Heart left ventricle (tissue), 16 donors: ENCODE measurements around the gene DPH3. TPM values are rescaled to one million over a fixed set of nuclear protein-coding genes. Genes with fewer than 3 reads are reported as not detected.

Source experiments
- ATAC-seq, 4 donors: fragments of 200-7000 bp; cut with Tn5 transposase; one replicate each; pipeline ENCODE4 v1.9.1; 2020 to 2022; ENCODE audit warnings: moderate library complexity in 4 of 4, mild to moderate bottlenecking in 3 of 4, moderate number of reproducible peaks in 1 of 4
- DNase-seq, 5 donors: peaks; one replicate each; pipeline ENCODE4 v3.0.0-alpha.2; 2020
- H3K27ac ChIP-seq, 12 donors: fragments of 200-600 bp; sonication (generic) in 4 of 12; one replicate each; pipeline versions ENCODE4 v1.5.0 to v1.8.0; 2016 to 2022; ENCODE audit warnings: mild to moderate bottlenecking in 2 of 12
- H3K27me3 ChIP-seq, 9 donors: fragments of 200-600 bp; sonication (generic) in 2 of 9; one replicate each; pipeline versions ENCODE4 v1.5.1 to v1.8.0; 2016 to 2022; ENCODE audit warnings: mild to moderate bottlenecking in 3 of 9
- H3K36me3 ChIP-seq, 9 donors: fragments of 200-600 bp; sonication (generic) in 2 of 9; one replicate each; pipeline versions ENCODE4 v1.5.0 to v1.8.0; 2018 to 2022; ENCODE audit warnings: mild to moderate bottlenecking in 2 of 9
- H3K4me1 ChIP-seq, 12 donors: fragments of 200-600 bp; sonication (generic) in 4 of 12; one replicate each; pipeline versions ENCODE4 v1.5.0 to v1.8.0; 2016 to 2022; ENCODE audit warnings: mild to moderate bottlenecking in 3 of 12
- H3K4me3 ChIP-seq, 12 donors: fragments of 200-600 bp; sonication (generic) in 4 of 12; one replicate each; pipeline versions ENCODE4 v1.5.0 to v1.8.0; 2017 to 2022; ENCODE audit warnings: mild to moderate bottlenecking in 9 of 12, moderate library complexity in 4 of 12
- H3K9me3 ChIP-seq, 12 donors: fragments of 200-600 bp; sonication (generic) in 4 of 12; one replicate each; pipeline versions ENCODE4 v1.5.0 to v1.8.0; 2016 to 2022; ENCODE audit warnings: mild to moderate bottlenecking in 1 of 12
- CTCF ChIP-seq, 12 donors: fragments of 200-600 bp; sonication (generic) in 4 of 12; IDR thresholded peaks; one replicate each; pipeline versions ENCODE4 v1.5.0 to v1.8.0; 2018 to 2022; ENCODE audit warnings: antibody characterized with exemption in 12 of 12, mild to moderate bottlenecking in 5 of 12
- POLR2A ChIP-seq, 2 donors: fragments of 450-650 bp; IDR thresholded peaks; one replicate each; pipeline ENCODE4 v1.6.1; 2017; ENCODE audit warnings: antibody characterized with exemption in 2 of 2, mild to moderate bottlenecking in 2 of 2, moderate library complexity in 2 of 2
- WGBS, 4 donors: extraction: QIAGEN DNeasy Blood & Tissue Kit in 2 of 4; methylation state at CpG; one replicate each; pipeline versions ENCODE4 v1.1.5 to v1.1.7; 2013 to 2018; 5-methylcytosine and 5-hydroxymethylcytosine counted together
- intact Hi-C, 10 donors: fragments of 100-400 bp; cut with DNase I; formaldehyde crosslinking; loops; one replicate each; pipeline versions ENCODE4 v1.11.1 to v1.14.2; 2022
- polyA plus RNA-seq, 2 donors: library from polyadenylated mRNA; stranded (reverse); fragments of 200-250 nt; gene quantifications; one replicate each; pipeline ENCODE4 v1.2.3, GENCODE V29; 2013
- total RNA-seq, 9 donors: library from RNA; depleted of rRNA in 2 of 9; stranded (reverse); fragments of >200 nt in 2 of 9; fragmentation: NEBNext Ultra II Directional in 3 of 9; extraction: Animal tissue kit (Norgen Biotek cat#: 25700) in 3 of 9; gene quantifications; one replicate each; pipeline versions ENCODE4 v1.1.0 to v1.2.4, GENCODE V29; 2016 to 2023
- donor health status: ischemic (EF 13 %, LVEDD 7.1; RV severe dilation, severe dysfunction).
- donor health status: healthy with polysubstance abuse.
- donor health status: DM: no; HTN: yes; CAD: no.
- donor health status: DM: no; HTN: no; CAD: no.
- donor health status: ischemic (EF 25% LVEDD 6.9; RV normal size, moderate dysfunction).
- donor health status: ischemic (EF 25% LVEDD 5.7; RV mildly dilated, moderate dysfunction).
- donor health status: healthy.
- donor health status: DM: yes; HTN: yes; CAD: no.
- donor health status: ischemic (EF 35%, LVEDD 5.7; RV mildly dilated, moderate dysfunction).
- donor health status: nonischemic (EF 11% LVEDD 7.7; RV severe dilation, severe dysfunction).
- donor health status: DM: yes; HTN: yes; CAD: no.
- donor health status: PGD.
- donor health status: ischemic (EF 29% LVEDD 5.4; RV normal size, mild dysfunction).
- donor health status: nonischemic (EF 23%, LVEDD 6.1; RV moderate dilation, normal function).

Gene DPH3
- total and polyA plus RNA-seq, 11 donors = 10.0 to 38.3 (median 20.9) TPM

GRCh38 chr3:16297997-16298885 is 33.5 kb upstream of the DPH3 start:
- Histone ChIP-seq H3K36me3 (peaks cover 0 to 48% (median 33%) of the 10 kb centered on the region in 9 donors), H3K27ac (peak overlapping the region in 1 of 12 donors; percentile 1), H3K4me1 (peaks cover 0 to 57% (median 13%) of the 10 kb centered on the region in 12 donors), H3K9me3 (peaks cover 0 to 10% (median 0%) of the 10 kb centered on the region in 12 donors), H3K27me3 (no peaks in the 10 kb centered on the region), H3K4me3 (no peak overlapping the region)
- intact Hi-C loops = loop anchor here in 2 of 10 donors (10.0 kb wide), 1 partner anchor 217 kb away; the partner anchor contains the start of gene RFTN1 (in 2 of the 2)
- TF ChIP-seq CTCF (IDR thresholded peaks at IDR 0.05) = no peak
- peak in 3 of 4 donors; percentile 48 to 73 (median 55) for ATAC-seq
- 54 to 60% (median 57%) methylated on average over 9 of the region's 9 CpGs for WGBS, 4 donors
- DNase-seq = no peak

GRCh38 chr3:16295298-16295890 is 30.7 kb upstream of the DPH3 start:
- TF ChIP-seq POLR2A (IDR thresholded peaks at IDR 0.05) = no peak
- TF ChIP-seq CTCF (IDR thresholded peaks at IDR 0.05) = no peak
- intact Hi-C loops = loop anchor here in 2 of 10 donors (10.0 kb wide), 1 partner anchor 219 kb away; the partner anchor contains the start of gene RFTN1 (in 2 of the 2)

GRCh38 chr3:16294844-16295243 is 30.1 kb upstream of the DPH3 start:
- Histone ChIP-seq H3K27ac (no peak overlapping the region), H3K4me1 (peaks cover 3 to 49% (median 19%) of the 10 kb centered on the region in 12 donors), H3K4me3 (no peak overlapping the region), H3K36me3 (peaks cover 0 to 33% (median 15%) of the 10 kb centered on the region in 9 donors), H3K9me3 (peaks cover 0 to 11% (median 0%) of the 10 kb centered on the region in 12 donors), H3K27me3 (no peaks in the 10 kb centered on the region)
- intact Hi-C loops = loop anchor here in 3 of 10 donors (5.0 to 10.0 kb wide), 2 partner anchors 220 to 227 kb away; partner anchors contain the start of gene RFTN1 (in 2 of the 3)
- DNase-seq (no peak), ATAC-seq (no peak)
- 85 to 95% (median 89%) methylated on average over 5 of the region's 5 CpGs for WGBS, 4 donors
- TF ChIP-seq POLR2A (IDR thresholded peaks at IDR 0.05) (no peak), CTCF (IDR thresholded peaks at IDR 0.05) (no peak)

More at GRCh38 chr3:16295298-16295890, 30.7 kb upstream of the DPH3 start:
- peaks cover 0 to 49% (median 15%) of the 10 kb centered on the region in 12 donors for H3K4me1 ChIP-seq
- no peak overlapping the region for H3K4me3 ChIP-seq
- peak in 1 of 4 donors; percentile 28 for ATAC-seq
- peaks cover 0 to 11% (median 0%) of the 10 kb centered on the region in 12 donors for H3K9me3 ChIP-seq
- 37 to 48% (median 44%) methylated on average over 3 of the region's 3 CpGs for WGBS, 4 donors
- no peaks in the 10 kb centered on the region for H3K27me3 ChIP-seq
- H3K27ac ChIP-seq = no peak overlapping the region
- no peak for DNase-seq
- H3K36me3 ChIP-seq = peaks cover 0 to 33% (median 15%) of the 10 kb centered on the region in 9 donors
